ENCODE measurements around the gene REN. TPM values are rescaled to one million over a fixed set of nuclear protein-coding genes. Genes with fewer than 3 reads are reported as not detected.
A peak's percentile ranks its signal among the peaks of the same experiment; 100 is the strongest.

The REN gene
- total and polyA plus RNA-seq, 2 experiments from 2014 or later = not detected

GRCh38 chr1:204153667-204154066, 12.5 kb downstream of the REN start:
- H4K20me1 ChIP-seq (replicated peaks; ENCODE audit: insufficient read depth) = no peaks in the 10 kb centered on the region
- DNase-seq (ENCODE audit: low spot score) (no peak), ATAC-seq (no peak)
- no peaks in the 10 kb centered on the region for H3K9me3 Mint-ChIP-seq
- H3K4me2 ChIP-seq = no peak overlapping the region
- H3K36me3 Mint-ChIP-seq (ENCODE audit: low read depth) = no peaks in the 10 kb centered on the region; the same call in 1 of the 3 replicates
- peaks cover 30% of the 10 kb centered on the region for H3K4me1 Mint-ChIP-seq
- no peak overlapping the region for H3K27ac Mint-ChIP-seq
- peaks cover 12% of the 10 kb centered on the region for H3K4me1 ChIP-seq (ENCODE audit: insufficient read depth)
- TF ChIP-seq CREB1 (CRISPR knock-in tag; IDR thresholded peaks at IDR 0.05; ENCODE audit: low read depth) (no peak), EZH2phosphoT487 (IDR thresholded peaks at IDR 0.05; ENCODE audit: unreplicated experiment) (no peak)
- H3K27me3 ChIP-seq (ENCODE audit: insufficient read depth) = peaks cover 19% of the 10 kb centered on the region; the same call in 1 of the 2 replicates
- H3K4me3 Mint-ChIP-seq = no peak overlapping the region
- H3F3A ChIP-seq (replicated peaks; ENCODE audit: low read depth) = no peaks in the 10 kb centered on the region
- no peaks in the 10 kb centered on the region for H3K9me2 ChIP-seq (ENCODE audit: insufficient read depth)
- H3K27me3 Mint-ChIP-seq (ENCODE audit: insufficient read depth, low read depth, poor library complexity) = peaks cover 19% of the 10 kb centered on the region
- H3K79me2 ChIP-seq (replicated peaks; ENCODE audit: insufficient read depth) = no peaks in the 10 kb centered on the region
- no peak overlapping the region for H3K27ac ChIP-seq (ENCODE audit: low read depth)
- H3K4me3 ChIP-seq = no peak overlapping the region
- no peaks in the 10 kb centered on the region for H3K36me3 ChIP-seq (ENCODE audit: insufficient read depth)
- no peak overlapping the region for H2AFZ ChIP-seq

GRCh38 chr1:204152310-204153044, 13.7 kb downstream of the REN start:
- Histone ChIP-seq H3K27me3 (ENCODE audit: insufficient read depth) (peaks cover 19% of the 10 kb centered on the region; the same call in 1 of the 2 replicates), H3K9me2 (ENCODE audit: insufficient read depth) (no peaks in the 10 kb centered on the region), H3K4me1 (ENCODE audit: insufficient read depth) (peaks cover 24% of the 10 kb centered on the region), H3K4me2 (peak overlapping the region; percentile 92), H3K27ac (ENCODE audit: low read depth) (no peak overlapping the region), H3K4me3 (peak overlapping the region; percentile 85), H3K79me2 (replicated peaks; ENCODE audit: insufficient read depth) (no peaks in the 10 kb centered on the region), H2AFZ (peak overlapping the region; percentile 97), H3F3A (replicated peaks; ENCODE audit: low read depth) (no peaks in the 10 kb centered on the region; the same call in 1 of the 2 replicates), H3K36me3 (ENCODE audit: insufficient read depth) (no peaks in the 10 kb centered on the region), H4K20me1 (replicated peaks; ENCODE audit: insufficient read depth) (no peaks in the 10 kb centered on the region)
- peak; percentile 38 for DNase-seq (ENCODE audit: low spot score)
- TF ChIP-seq, protein P1, sequence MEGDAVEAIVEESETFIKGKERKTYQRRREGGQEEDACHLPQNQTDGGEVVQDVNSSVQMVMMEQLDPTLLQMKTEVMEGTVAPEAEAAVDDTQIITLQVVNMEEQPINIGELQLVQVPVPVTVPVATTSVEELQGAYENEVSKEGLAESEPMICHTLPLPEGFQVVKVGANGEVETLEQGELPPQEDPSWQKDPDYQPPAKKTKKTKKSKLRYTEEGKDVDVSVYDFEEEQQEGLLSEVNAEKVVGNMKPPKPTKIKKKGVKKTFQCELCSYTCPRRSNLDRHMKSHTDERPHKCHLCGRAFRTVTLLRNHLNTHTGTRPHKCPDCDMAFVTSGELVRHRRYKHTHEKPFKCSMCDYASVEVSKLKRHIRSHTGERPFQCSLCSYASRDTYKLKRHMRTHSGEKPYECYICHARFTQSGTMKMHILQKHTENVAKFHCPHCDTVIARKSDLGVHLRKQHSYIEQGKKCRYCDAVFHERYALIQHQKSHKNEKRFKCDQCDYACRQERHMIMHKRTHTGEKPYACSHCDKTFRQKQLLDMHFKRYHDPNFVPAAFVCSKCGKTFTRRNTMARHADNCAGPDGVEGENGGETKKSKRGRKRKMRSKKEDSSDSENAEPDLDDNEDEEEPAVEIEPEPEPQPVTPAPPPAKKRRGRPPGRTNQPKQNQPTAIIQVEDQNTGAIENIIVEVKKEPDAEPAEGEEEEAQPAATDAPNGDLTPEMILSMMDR (conservative IDR thresholded peaks at IDR 0.05; ENCODE audit: low read depth in 2 of 2) = no peak
- TF ChIP-seq, protein P2, sequence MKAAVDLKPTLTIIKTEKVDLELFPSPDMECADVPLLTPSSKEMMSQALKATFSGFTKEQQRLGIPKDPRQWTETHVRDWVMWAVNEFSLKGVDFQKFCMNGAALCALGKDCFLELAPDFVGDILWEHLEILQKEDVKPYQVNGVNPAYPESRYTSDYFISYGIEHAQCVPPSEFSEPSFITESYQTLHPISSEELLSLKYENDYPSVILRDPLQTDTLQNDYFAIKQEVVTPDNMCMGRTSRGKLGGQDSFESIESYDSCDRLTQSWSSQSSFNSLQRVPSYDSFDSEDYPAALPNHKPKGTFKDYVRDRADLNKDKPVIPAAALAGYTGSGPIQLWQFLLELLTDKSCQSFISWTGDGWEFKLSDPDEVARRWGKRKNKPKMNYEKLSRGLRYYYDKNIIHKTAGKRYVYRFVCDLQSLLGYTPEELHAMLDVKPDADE (IDR thresholded peaks at IDR 0.05) = no peak
- Mint-ChIP-seq H3K9me3 (no peaks in the 10 kb centered on the region), H3K4me1 (peaks cover 41% of the 10 kb centered on the region), H3K27ac (no peak overlapping the region), H3K4me3 (peak overlapping the region; percentile 81), H3K27me3 (ENCODE audit: insufficient read depth, low read depth, poor library complexity) (peaks cover 23% of the 10 kb centered on the region), H3K36me3 (ENCODE audit: low read depth) (no peaks in the 10 kb centered on the region; the same call in 1 of the 3 replicates)
- ATAC-seq = peak; percentile 14

All from GM23338 (cell line).